Keratinocyte (primary cell): Measurements from ENCODE around the gene BATF. TPM values are rescaled to one million over a fixed set of nuclear protein-coding genes. Genes with fewer than 3 reads are reported as not detected.

Source experiments
- DNase-seq: peaks from one replicate; pipeline ENCODE4 v3.0.0-alpha.2; 2011; ENCODE audit warnings: low read depth, missing footprints, low spot score
- FAIRE-seq: peaks from 2 replicates; lab custom pipeline; 2011; peaks lifted over from hg19 to GRCh38; lab: Jason Lieb, UNC
- H2AFZ ChIP-seq: 2 replicates; pipeline ENCODE4 v1.6.0; 2012; ENCODE audit warnings: low read length, control low read depth, inconsistent platforms; ENCODE audit not compliant: control insufficient read depth
- H3K27ac ChIP-seq: 2 replicates; pipeline ENCODE4 v1.5.1; 2011; ENCODE audit warnings: low read length; ENCODE audit not compliant: control insufficient read depth, insufficient read depth
- H3K27me3 ChIP-seq: 3 replicates; pipeline ENCODE4 v1.6.0; 2011; ENCODE audit warnings: low read length; ENCODE audit not compliant: control insufficient read depth, insufficient read depth; ENCODE audit errors: extremely low read depth
- H3K36me3 ChIP-seq, 2 experiments: 2 replicates in 1 of 2; 3 replicates in 1 of 2; pipeline ENCODE4 v1.5.1; 2011; ENCODE audit warnings: low read length in 2 of 2, mild to moderate bottlenecking in 1 of 2; ENCODE audit not compliant: control insufficient read depth in 2 of 2, insufficient read depth in 2 of 2; ENCODE audit errors: extremely low read depth in 1 of 2
- H3K4me1 ChIP-seq: 3 replicates; pipeline ENCODE4 v1.5.1; 2011; ENCODE audit warnings: low read length; ENCODE audit not compliant: control insufficient read depth, insufficient read depth; ENCODE audit errors: extremely low read depth
- H3K4me2 ChIP-seq: 3 replicates; pipeline ENCODE4 v1.6.0; 2011; ENCODE audit warnings: low read depth, low read length; ENCODE audit not compliant: control insufficient read depth, insufficient read depth; ENCODE audit errors: extremely low read depth
- H3K4me3 ChIP-seq, 3 experiments: fragments of 200-600 bp in 1 of 3; sonication (generic) in 1 of 3; 2 replicates in 2 of 3; 3 replicates in 1 of 3; pipeline ENCODE4 v1.5.1; 2011 to 2016; ENCODE audit warnings: low read length in 3 of 3, mild to moderate bottlenecking in 3 of 3, control low read depth in 2 of 3, inconsistent platforms in 1 of 3, low read depth in 1 of 3, mixed read lengths in 1 of 3, mixed run types in 1 of 3, moderate library complexity in 1 of 3; ENCODE audit not compliant: control insufficient read depth in 2 of 3, insufficient read depth in 2 of 3; ENCODE audit errors: extremely low read depth in 1 of 3
- H3K79me2 ChIP-seq: 2 replicates; pipeline ENCODE4 v1.6.0; 2012; ENCODE audit warnings: low read length; ENCODE audit not compliant: control insufficient read depth, insufficient read depth
- H3K9ac ChIP-seq: 3 replicates; pipeline ENCODE4 v1.6.0; 2011; ENCODE audit warnings: low read length; ENCODE audit not compliant: control insufficient read depth, insufficient read depth; ENCODE audit errors: extremely low read depth
- H3K9me1 ChIP-seq: 3 replicates; pipeline ENCODE4 v1.6.0; 2011; ENCODE audit warnings: low read length; ENCODE audit not compliant: control insufficient read depth, insufficient read depth; ENCODE audit errors: extremely low read depth
- H3K9me3 ChIP-seq: 2 replicates; pipeline ENCODE4 v1.5.1; 2012; ENCODE audit warnings: low read depth, low read length; ENCODE audit not compliant: control insufficient read depth
- H4K20me1 ChIP-seq: 3 replicates; pipeline ENCODE4 v1.6.0; 2011; ENCODE audit warnings: low read length; ENCODE audit not compliant: control insufficient read depth, insufficient read depth; ENCODE audit errors: extremely low read depth
- EZH2 ChIP-seq: IDR thresholded peaks from one replicate; pipeline ENCODE4 v1.6.1; 2012; ENCODE audit warnings: inconsistent platforms, mild to moderate bottlenecking, low read length, moderate library complexity
- dilution Hi-C: fragments of 300-500 bp; cut with MboI; formaldehyde crosslinking; loops from one replicate; pipeline ENCODE4 v1.7.0; 2020; ENCODE audit warnings: low sequenced_read_pairs; ENCODE audit not compliant: extremely low pct_ligation_motif_present
- polyA plus RNA-seq, 5 experiments: library from polyadenylated mRNA; depleted of rRNA in 3 of 5; stranded (reverse) in 3 of 5; stranded (forward) in 1 of 5; unstranded in 1 of 5; fragments of >200 nt; gene quantifications; 1 replicate in 1 of 5; 2 replicates in 3 of 5; 3 replicates in 1 of 5; pipeline versions ENCODE4 v1.2.1 to v1.2.3, GENCODE V29; 2011 to 2012; ENCODE audit warnings: missing spikeins in 2 of 5, low read depth in 1 of 5, low replicate concordance in 1 of 5
- TF ChIP-seq, protein P1 (sequence below), 3 experiments: IDR thresholded peaks in 1 of 3; conservative IDR thresholded peaks in 1 of 3; optimal IDR thresholded peaks in 1 of 3; 2 replicates in 2 of 3; 3 replicates in 1 of 3; pipeline versions ENCODE3 to v1.5.1; 2011; ENCODE audit warnings: low read length in 3 of 3, mild to moderate bottlenecking in 3 of 3, moderate library complexity in 2 of 3, control low read depth in 1 of 3, inconsistent platforms in 1 of 3; ENCODE audit not compliant: insufficient read depth in 2 of 3; ENCODE audit errors: extremely low read depth in 1 of 3

Gene BATF
- polyA plus RNA-seq, 1 donor (not counting 4 experiments of a cell fraction or from before 2014, with no cell fraction given): not detected

DNA sequence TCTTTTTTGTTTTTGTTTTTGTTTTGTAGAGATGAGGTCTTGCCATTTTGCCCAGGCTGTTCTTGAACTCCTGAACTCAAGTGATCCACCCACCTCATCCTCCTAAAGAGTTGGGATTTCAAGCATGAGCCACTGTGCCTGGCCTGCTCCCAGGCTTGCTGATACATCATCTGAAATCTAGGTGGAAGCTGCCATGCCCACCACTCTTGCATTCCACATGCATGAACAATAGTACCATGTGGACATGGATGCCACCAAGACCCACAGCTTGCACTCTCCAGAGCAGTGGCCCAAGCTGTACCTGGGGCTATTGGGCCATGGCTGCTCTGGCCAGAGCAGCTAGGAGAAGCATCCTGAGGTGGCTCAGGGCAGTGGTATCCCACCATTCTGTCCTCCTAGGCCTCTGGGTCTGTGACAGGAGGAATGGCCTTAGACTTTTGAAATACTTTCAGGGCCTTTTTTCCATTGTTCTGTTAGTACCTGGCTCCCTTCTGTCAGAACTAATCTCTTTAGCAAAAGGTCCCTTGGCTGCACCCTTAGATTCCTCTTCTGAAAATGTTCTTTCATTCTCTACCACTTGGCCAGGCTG is 69.8 kb downstream of the BATF start:
- no peak overlapping the region for H2AFZ ChIP-seq
- dilution Hi-C loops: no loop called here
- H3K4me3 ChIP-seq: no peak overlapping the region
- DNase-seq (no peak), FAIRE-seq (no peak)
- TF ChIP-seq, protein P1, sequence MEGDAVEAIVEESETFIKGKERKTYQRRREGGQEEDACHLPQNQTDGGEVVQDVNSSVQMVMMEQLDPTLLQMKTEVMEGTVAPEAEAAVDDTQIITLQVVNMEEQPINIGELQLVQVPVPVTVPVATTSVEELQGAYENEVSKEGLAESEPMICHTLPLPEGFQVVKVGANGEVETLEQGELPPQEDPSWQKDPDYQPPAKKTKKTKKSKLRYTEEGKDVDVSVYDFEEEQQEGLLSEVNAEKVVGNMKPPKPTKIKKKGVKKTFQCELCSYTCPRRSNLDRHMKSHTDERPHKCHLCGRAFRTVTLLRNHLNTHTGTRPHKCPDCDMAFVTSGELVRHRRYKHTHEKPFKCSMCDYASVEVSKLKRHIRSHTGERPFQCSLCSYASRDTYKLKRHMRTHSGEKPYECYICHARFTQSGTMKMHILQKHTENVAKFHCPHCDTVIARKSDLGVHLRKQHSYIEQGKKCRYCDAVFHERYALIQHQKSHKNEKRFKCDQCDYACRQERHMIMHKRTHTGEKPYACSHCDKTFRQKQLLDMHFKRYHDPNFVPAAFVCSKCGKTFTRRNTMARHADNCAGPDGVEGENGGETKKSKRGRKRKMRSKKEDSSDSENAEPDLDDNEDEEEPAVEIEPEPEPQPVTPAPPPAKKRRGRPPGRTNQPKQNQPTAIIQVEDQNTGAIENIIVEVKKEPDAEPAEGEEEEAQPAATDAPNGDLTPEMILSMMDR (optimal IDR thresholded peaks at IDR 0.05 in 1 of 3, IDR thresholded peaks at IDR 0.05 in 1 of 3, conservative IDR thresholded peaks at IDR 0.05 in 1 of 3; ENCODE audit: extremely low read depth in 1 of 3, insufficient read depth in 2 of 3, low read length in 3 of 3): no peak
- no peak for TF ChIP-seq EZH2
- H3K9ac ChIP-seq: no peak overlapping the region
- no peaks in the 10 kb centered on the region for H4K20me1 ChIP-seq
- no peaks in the 10 kb centered on the region for H3K79me2 ChIP-seq
- H3K9me3 ChIP-seq: no peaks in the 10 kb centered on the region
- no peak overlapping the region for H3K27ac ChIP-seq
- H3K36me3 ChIP-seq: no peaks in the 10 kb centered on the region
- H3K27me3 ChIP-seq: no peaks in the 10 kb centered on the region
- no peaks in the 10 kb centered on the region for H3K9me1 ChIP-seq
- H3K4me2 ChIP-seq: no peak overlapping the region
- no peaks in the 10 kb centered on the region for H3K4me1 ChIP-seq

DNA sequence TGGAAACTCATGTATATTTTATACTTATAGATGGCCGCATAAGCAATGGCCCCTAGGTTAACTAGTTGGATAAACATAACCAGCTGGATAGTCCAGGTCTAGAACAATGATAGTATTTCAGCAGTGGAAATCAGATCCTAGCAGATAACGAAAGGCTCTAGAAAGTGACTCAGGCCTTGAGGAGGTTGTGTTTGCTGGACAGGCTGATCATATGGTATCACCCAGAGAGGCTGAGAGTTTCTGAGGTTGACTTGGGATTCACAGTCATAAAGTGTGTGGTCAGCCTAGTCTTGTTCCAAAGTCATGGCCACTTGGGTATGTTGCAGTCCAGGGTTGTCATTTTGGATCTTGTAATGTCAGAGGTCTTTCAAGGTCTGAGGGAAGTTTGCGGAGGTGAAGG is 73.0 kb downstream of the BATF start:
- Histone ChIP-seq H3K4me2 (no peak overlapping the region), H3K79me2 (no peaks in the 10 kb centered on the region), H3K4me1 (no peaks in the 10 kb centered on the region), H3K4me3 (no peak overlapping the region), H4K20me1 (no peaks in the 10 kb centered on the region), H3K27me3 (no peaks in the 10 kb centered on the region), H3K9me3 (no peaks in the 10 kb centered on the region), H3K9ac (no peak overlapping the region), H3K27ac (no peak overlapping the region), H3K9me1 (no peaks in the 10 kb centered on the region), H3K36me3 (no peaks in the 10 kb centered on the region), H2AFZ (no peak overlapping the region)
- no peak for DNase-seq
- TF ChIP-seq EZH2: no peak
- TF ChIP-seq, protein P1 (optimal IDR thresholded peaks at IDR 0.05 in 1 of 3, IDR thresholded peaks at IDR 0.05 in 1 of 3, conservative IDR thresholded peaks at IDR 0.05 in 1 of 3; ENCODE audit: extremely low read depth in 1 of 3, insufficient read depth in 2 of 3, low read length in 3 of 3): no peak
- FAIRE-seq: no peak
- dilution Hi-C loops: no loop called here

Other genes with a start within 250 kb of the BATF start
- 29.2 to 141 TPM (median 121 TPM) in 3 replicates for gene FOS, start 243.6 kb upstream of the BATF start, polyA plus RNA-seq
- 9.5 to 16.1 TPM (median 13.5 TPM) in 3 replicates for gene JDP2, start 94.4 kb upstream of the BATF start, polyA plus RNA-seq
- gene FLVCR2, start 56.2 kb downstream of the BATF start, polyA plus RNA-seq: 0.22 to 0.45 TPM (median 0.40 TPM) in 3 replicates
- gene ERG28, start 138.4 kb downstream of the BATF start, polyA plus RNA-seq: 48.1 to 63.1 TPM (median 59.8 TPM) in 3 replicates
- gene TTLL5, start 138.8 kb downstream of the BATF start, polyA plus RNA-seq: 14.0 to 20.7 TPM (median 16.7 TPM) in 3 replicates